Progenitor cell of endocrine pancreas (in vitro differentiated cells): ENCODE measurements around the gene ADCY10. TPM values are rescaled to one million over a fixed set of nuclear protein-coding genes. Genes with fewer than 3 reads are reported as not detected.

Source experiments
- DNase-seq: peaks from one replicate; pipeline ENCODE4 v3.0.0; 2021; ENCODE audit warnings: low spot score; ENCODE audit not compliant: unreplicated experiment
- H3K27ac Mint-ChIP-seq: 2 replicates; pipeline ENCODE4 v1.8.0; 2021; ENCODE audit warnings: mild to moderate bottlenecking, moderate library complexity, mixed read lengths
- H3K27me3 Mint-ChIP-seq: 2 replicates; pipeline ENCODE4 v1.8.0; 2021; ENCODE audit warnings: mixed read lengths
- H3K36me3 Mint-ChIP-seq: 2 replicates; pipeline ENCODE4 v1.8.0; 2022; ENCODE audit warnings: mixed read lengths; ENCODE audit not compliant: insufficient read depth
- H3K4me1 Mint-ChIP-seq: 2 replicates; pipeline ENCODE4 v1.8.0; 2021; ENCODE audit warnings: low read depth, mixed read lengths
- H3K4me3 Mint-ChIP-seq: 2 replicates; pipeline ENCODE4 v1.8.0; 2021; ENCODE audit warnings: low read depth, mild to moderate bottlenecking, moderate library complexity, mixed read lengths
- H3K9me3 Mint-ChIP-seq: 2 replicates; pipeline ENCODE4 v1.8.0; 2021; ENCODE audit warnings: low read depth, mixed read lengths
- CTCF ChIP-seq: fragments of 200-600 bp; sonication (generic); IDR thresholded peaks from one replicate; pipeline ENCODE4 v1.5.0; 2021; ENCODE audit warnings: antibody characterized with exemption, mild to moderate bottlenecking; ENCODE audit not compliant: unreplicated experiment
- total RNA-seq: library from RNA; stranded (reverse); gene quantifications from 2 replicates; pipeline ENCODE4 v1.2.1, GENCODE V29; 2021

Gene ADCY10
- total RNA-seq, 1 donor from 2014 or later: 0.60 TPM

DNA sequence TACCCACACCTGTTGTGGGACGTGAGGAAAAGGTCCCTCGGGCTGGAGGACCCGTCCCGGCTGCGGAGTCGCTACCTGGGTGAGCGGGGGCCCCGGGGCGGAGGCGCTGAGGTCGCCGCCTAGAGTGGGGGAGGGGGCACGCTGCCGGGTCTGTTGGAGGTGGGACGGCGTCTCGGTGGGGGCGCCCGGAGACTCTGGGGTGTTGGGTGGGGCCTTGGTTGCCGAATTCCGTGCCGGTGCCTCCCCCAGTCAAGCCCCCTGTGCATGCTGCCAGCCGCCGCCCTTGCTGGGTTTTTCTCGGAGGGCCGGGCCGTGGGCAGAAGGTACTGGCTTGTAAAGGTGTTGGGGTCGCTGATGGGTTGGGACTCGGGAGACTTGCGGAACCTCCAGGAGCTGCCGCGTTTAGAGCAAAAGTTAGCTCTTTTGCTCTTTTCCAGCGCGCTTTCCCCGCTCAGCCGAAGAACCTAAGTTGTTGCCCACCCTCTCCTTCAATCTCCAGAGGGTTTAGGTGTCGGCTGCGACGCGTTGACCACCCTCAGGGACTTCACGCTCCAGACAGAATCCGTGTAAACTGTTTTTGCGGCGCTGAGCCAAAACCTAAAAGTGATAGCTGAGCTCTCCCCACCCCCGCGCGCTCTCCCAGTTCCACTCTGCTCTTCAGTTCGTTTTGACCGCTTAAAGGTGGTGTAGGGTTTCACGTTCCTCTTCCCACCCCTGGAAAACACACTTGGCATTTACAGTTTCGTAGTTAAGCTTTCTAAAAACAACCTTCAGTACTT lies 23.2 kb upstream of the ADCY10 start, which contains the start of gene MPC2:
Gene MPC2 (minus strand): TSS at position 143 of the 779 bp plus-strand sequence. CDS start 1,231 bp downstream, outside the sequence.
- peak within 1 kb of the TSS; percentile 98 for H3K4me3 Mint-ChIP-seq
- H3K27ac Mint-ChIP-seq: peak within 1 kb of the TSS; percentile 100
- no peak for DNase-seq
- H3K9me3 Mint-ChIP-seq: no peaks in the 10 kb centered on the region
- H3K4me1 Mint-ChIP-seq: peaks cover 27% of the 10 kb centered on the region
- H3K27me3 Mint-ChIP-seq: no peaks in the 10 kb centered on the region
- no peak for TF ChIP-seq CTCF
- H3K36me3 Mint-ChIP-seq: peaks cover 2% of the 10 kb centered on the region

GRCh38 chr1:167936068-167936929 lies 22.4 kb upstream of the ADCY10 start, which contains the start of gene DCAF6:
Gene DCAF6, plus strand, starts transcription at chr1:167936683. Its CDS starts 229 bp downstream, at chr1:167936912.
- Mint-ChIP-seq H3K4me3 (peak within 1 kb of the TSS; percentile 98), H3K36me3 (no peaks in the 10 kb centered on the region), H3K4me1 (peaks cover 26% of the 10 kb centered on the region), H3K27me3 (no peaks in the 10 kb centered on the region), H3K9me3 (no peaks in the 10 kb centered on the region), H3K27ac (peak within 1 kb of the TSS; percentile 100)
- no peak for TF ChIP-seq CTCF
- DNase-seq: peak; percentile 92

- H3K27ac Mint-ChIP-seq: peak overlapping the region; percentile 100
- H3K36me3 Mint-ChIP-seq: no peaks in the 10 kb centered on the region
- no peaks in the 10 kb centered on the region for H3K9me3 Mint-ChIP-seq
- peak; percentile 4 for TF ChIP-seq CTCF
- H3K4me3 Mint-ChIP-seq: peak overlapping the region; percentile 98
- H3K27me3 Mint-ChIP-seq: no peaks in the 10 kb centered on the region
- H3K4me1 Mint-ChIP-seq: peaks cover 27% of the 10 kb centered on the region
- no peak for DNase-seq
These were observed 21.5 kb upstream of the ADCY10 start for GRCh38 chr1:167935216-167936067.

GRCh38 chr1:167934426-167935215 lies 20.7 kb upstream of the ADCY10 start:
- TF ChIP-seq CTCF: no peak
- Mint-ChIP-seq H3K4me1 (peaks cover 33% of the 10 kb centered on the region), H3K4me3 (peak overlapping the region; percentile 98), H3K27me3 (no peaks in the 10 kb centered on the region), H3K36me3 (no peaks in the 10 kb centered on the region), H3K27ac (peak overlapping the region; percentile 100), H3K9me3 (no peaks in the 10 kb centered on the region)
- DNase-seq: no peak
